GM19025 (cell line): ENCODE results near the gene LYRM4.

Source experiments
- ATAC-seq: cut with Tn5 transposase; IDR thresholded peaks from one replicate; pipeline ENCODE4 v1.9.1; 2021; ENCODE audit warnings: mild to moderate bottlenecking, low read depth, moderate library complexity; ENCODE audit not compliant: unreplicated experiment

Gene LYRM4

DNA sequence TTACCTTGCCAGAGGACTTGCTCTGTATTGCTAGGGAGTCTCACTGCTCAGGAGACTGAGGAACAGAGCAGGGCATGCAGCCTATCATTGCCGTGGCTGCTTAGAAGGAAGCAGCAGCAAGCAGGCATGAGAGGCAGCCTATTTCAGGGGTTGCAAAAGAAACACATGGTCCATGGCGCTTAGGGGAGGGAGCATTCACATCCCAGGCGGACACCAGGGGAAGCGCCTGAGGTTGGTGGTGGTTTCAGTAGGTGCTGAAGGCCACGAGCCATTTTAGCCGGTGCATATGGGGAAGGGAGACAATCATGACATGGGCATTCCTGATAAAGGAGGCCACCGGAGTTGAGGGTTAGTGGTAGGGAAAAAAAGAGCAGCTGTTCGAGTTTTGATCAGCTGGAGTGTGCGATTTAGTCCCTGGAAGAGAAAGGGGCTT lies 21.5 kb upstream of the LYRM4 start:
- ATAC-seq = no peak

- ATAC-seq = no peak
Measured at GRCh38 chr6:5280920-5281319, 20.2 kb upstream of the LYRM4 start.

DNA sequence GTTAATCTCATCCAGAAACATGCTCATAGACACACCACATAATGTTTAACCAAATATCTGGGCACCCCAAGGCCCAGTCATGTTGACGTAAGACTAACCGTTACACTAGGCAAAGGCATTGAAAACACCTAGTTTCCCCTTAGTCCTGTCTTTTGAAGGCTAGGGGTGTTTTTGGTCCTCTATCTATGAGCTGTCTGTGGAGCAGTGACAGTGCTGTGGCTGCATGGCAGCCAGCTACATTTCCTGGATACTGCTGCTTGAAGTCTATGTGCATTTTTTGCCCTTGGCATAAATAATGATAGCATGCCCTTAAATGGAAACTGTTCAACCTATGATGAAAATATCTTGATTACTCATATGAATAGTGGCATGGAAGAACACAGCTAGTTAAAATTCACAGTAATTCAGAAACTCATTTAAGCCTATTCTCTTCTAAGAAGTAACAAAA lies 19.2 kb upstream of the LYRM4 start:
- no peak for ATAC-seq

GRCh38 chr6:5278565-5279120 lies 17.9 kb upstream of the LYRM4 start:
- no peak for ATAC-seq

DNA sequence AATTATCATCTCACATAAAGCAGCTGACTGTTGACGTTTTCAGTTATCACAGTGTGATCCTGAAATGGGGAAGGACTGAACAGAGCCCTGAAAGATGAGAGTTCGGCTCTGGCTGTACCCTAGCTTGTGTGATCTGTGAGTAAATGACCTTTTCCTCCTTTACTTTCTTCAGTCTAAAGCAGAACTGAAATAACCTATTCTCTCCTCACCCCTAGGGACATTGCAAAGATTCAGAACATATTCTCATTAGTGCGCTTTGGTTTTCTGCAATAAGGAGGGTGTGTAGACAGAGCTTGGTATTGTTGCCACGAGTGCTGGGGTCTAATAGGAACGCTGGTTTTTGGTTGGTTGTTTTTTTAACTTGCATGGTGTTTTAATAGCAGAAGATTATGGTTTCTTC lies 17.3 kb upstream of the LYRM4 start:
- ATAC-seq = peak; percentile 67

DNA sequence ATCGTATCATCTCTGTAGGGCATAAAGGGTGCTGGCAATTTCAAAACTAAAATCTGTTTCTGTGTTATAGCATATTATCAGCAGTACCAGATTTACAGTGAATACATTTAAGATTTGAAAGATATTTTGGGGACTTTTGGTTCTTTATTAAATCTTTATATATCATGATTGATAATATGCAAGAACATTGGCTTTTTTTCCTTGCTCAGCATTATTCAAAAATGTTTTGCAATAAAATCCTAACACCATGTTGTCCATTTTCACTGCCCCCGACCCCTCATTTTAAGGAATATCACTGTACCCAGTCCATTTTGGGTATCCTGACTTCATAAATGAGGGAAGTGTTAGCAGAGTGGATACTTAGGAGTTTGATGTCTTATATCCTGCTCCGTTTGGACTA lies 16.8 kb upstream of the LYRM4 start:
- ATAC-seq = no peak

DNA sequence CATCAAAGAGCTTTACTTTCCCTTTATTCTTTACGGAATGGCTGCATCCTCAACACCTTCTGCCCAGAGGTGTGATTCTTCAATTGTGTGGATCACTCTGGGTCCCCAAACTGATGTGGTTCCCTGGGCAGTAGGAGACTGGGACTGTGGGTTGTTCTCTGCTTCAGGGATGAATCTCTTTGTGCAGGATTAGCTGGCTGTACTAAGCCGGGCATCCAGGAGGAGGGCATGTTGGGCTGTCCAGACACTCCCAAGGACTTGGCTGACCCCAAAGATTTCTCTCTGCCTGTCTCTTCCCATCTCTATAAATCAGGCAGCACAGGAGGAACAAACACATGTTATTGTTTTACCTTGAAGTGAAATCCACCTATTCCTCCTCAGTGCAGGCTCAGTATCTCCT lies 15.8 kb upstream of the LYRM4 start:
- ATAC-seq = no peak

- no peak for ATAC-seq
Measured at GRCh38 chr6:5275497-5275896, 14.7 kb upstream of the LYRM4 start.

DNA sequence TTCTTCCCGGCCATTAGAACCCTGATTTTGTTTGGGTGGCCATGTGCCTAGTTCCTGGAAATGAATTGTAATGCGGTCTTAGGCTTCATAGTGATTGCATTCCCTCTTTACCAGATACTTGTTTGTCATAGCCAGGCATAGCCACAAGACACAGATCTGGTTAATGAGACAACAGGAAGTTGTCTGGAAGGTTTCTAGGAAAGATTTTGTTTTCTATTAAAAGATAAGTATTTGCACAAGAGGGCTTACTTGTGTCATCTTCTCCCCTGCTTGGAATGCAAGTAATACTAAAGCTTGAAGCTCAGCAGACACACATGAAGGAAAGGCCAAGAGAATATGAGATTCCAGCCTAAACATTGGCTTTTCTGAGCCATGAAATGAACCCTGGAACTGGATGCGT lies 13.5 kb upstream of the LYRM4 start:
- no peak for ATAC-seq

DNA sequence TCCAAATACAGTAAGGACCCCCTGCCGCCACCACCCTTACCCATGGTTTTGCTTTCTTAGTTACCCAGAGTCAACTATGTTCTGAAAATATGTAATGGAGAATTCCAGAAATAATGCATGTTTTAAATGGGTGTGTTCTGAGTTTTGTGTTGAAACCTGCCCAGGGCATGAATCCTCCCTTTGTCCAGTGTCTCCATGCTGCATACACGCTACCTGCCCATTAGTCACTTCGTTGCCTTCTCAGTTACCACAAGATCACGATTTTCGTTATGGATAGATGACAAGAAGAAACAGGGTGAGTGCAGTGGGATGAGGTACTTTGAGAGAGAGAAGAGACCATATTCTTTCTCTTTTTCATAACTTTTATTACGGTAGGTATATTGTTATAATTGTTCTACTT lies 11.2 kb upstream of the LYRM4 start:
- ATAC-seq = no peak

DNA sequence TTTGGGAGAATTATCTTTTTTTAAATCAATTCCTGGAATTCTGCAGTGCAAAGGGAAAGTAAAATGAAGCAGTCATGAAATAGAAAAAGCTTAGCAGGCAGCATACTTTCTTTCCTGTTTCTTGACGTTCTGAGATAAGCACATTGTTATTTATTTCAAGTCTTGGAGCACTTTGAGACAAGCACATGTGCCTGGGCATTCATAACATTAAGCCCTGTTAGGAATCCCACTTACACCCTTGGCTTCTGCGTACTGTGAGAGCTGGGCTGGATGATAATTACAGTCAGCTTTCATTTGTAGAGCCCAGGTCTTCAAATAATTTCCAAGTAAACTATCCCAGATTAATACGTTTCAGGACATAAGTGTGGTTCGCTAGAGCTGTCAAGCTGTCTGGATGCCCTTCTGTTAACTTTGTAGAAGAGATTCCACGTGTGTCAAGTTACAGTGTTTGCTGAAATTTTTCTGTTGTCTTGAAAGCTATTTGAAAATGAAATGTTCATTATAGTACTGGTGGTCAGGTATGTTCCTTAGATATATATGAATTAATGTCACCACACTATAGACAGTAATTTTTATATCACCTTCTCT lies 9.4 kb upstream of the LYRM4 start:
- ATAC-seq = no peak

GRCh38 chr6:5266423-5266822 lies 5.7 kb upstream of the LYRM4 start:
- no peak for ATAC-seq

- ATAC-seq = no peak
Measured at GRCh38 chr6:5261545-5262109, 877 bp upstream of the LYRM4 start.

- peak; percentile 41 for ATAC-seq
Measured at GRCh38 chr6:5260111-5260620, 584 bp downstream of the LYRM4 start.

DNA sequence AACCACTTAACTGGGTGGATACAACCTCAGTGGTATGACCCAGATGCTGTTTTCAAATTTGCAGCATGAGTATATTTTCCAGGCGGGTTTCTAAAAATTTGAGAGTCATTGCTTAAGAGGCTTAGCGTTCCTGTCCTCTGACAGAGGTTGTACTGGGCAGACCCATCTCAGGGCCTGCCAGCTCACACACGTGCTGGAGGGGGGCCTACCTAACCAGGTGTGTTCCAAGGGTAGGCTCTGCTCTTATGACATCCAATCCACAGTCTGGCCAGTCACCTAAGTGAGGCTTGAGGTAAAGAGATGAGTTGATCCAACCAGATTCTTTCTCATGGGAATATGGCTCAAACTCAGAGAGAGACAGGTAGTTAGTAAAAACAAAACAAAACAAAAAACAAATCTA lies 1.3 kb downstream of the LYRM4 start:
- ATAC-seq = no peak

DNA sequence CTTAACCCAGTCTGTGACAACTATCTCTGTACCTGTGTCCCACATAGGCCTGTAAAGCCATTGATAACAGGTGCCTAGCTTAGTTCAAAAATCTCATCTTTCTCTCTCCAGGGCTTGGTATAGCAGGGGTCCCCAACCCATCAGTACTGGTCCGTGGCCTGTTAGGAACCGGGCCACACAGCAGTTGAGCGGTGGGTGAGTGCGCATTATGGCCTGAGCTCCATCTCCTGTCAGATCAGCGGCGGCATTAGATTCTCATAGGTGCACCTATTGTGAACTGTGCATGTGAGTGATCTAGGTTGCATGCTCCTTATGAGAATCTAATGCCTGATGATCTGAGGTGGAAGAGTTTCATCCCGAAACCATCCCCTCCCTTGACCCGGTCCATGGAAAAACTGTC lies 3.4 kb downstream of the LYRM4 start:
- no peak for ATAC-seq

- ATAC-seq = no peak
Measured at GRCh38 chr6:5256952-5257351, 3.8 kb downstream of the LYRM4 start.

DNA sequence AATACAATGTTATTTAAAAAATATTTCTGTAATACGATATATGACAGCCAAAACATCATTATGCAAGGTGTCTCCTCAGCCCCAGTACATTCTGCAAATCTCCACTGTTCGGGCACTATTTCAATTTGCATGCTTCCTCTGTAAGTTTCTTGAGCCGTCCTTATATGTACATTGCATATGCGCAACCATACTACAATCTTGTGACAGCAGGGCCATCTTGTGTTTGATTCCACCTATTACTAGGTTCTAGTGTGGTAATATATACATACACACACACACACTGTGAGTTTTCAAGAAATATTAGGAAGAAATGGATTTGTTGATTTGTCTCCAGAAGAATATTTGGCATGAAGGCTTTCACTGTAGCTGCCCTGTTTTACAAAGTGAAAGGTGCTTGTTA lies 9.8 kb downstream of the LYRM4 start:
- ATAC-seq = no peak

DNA sequence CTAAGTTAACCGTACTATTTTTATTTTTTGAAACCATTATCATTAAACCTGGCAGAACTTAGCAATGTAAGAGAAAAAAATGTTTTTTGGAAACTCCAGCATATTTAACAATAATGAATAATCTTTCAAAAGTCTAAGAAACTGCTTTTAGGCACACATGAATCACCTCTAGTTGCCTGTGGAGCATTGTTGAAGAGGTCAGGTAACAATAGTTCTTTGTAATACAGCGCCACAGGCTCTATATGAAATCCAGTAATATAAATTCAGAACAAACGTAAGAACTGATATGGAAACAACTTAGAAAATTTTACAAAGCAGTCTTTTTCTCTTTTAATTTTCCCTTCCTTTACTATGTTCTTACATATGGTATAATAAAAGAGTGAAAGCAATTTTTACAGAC lies 10.3 kb downstream of the LYRM4 start:
- ATAC-seq = no peak

- ATAC-seq = no peak
Measured at GRCh38 chr6:5249451-5250122, 11.2 kb downstream of the LYRM4 start.

DNA sequence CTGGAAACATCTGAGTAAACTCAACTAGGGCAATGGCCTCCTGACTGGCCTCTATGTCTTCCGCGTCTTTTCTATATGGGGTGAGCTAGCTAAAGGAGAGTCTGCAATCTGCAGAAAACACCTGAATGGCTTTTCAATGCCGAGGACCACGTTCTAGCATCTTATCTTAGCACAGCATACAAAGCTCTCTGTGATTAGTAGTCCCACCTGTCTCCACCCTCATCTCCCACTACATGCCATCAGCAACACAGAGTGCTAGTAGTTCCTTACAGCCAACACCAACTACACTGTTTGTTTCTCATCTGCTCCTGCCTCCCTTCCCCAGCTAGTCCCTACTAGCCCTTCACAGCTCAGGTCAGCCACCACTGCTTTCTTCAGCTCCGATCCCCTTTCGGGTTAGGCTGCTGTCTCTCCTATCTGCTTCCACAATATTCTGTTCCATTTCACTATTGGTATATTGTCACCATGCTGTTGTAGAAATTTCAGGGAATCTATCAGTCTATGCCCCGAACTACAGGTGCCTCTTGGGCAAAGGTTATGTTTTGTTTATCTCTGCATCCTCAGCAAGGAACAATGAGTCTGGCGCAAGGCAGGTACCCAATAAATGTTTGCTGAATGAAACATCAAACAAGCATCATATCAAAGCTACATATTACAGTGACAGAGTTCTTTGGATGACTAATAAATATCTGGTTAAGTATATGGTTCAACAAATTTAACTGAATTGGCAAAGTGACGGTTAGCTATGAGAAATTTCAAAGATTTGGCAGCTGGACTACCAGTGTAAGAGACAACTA lies 12.2 kb downstream of the LYRM4 start:
- no peak for ATAC-seq
